Calu3 (cell line): Measurements from ENCODE around the gene TNRC6C. TPM values are rescaled to one million over a fixed set of nuclear protein-coding genes. Genes with fewer than 3 reads are reported as not detected.

ENCODE experiments used
- BruUV-seq: library from RNA; stranded (reverse); fragments of 400-500 nt; replicated peaks from 2 replicates; lab custom pipeline; 2021; lab: Mats Ljungman, UMichigan
- CTCF ChIA-PET: fragments of 300-600 bp; sonication (Branson Sonifier 250); formaldehyde crosslinking; loops from one replicate; lab custom pipeline; 2022; ENCODE audit warnings: antibody characterized with exemption; lab: Charles Lee
- DNase-seq: peaks from one replicate; pipeline ENCODE4 v3.0.0; 2022
- H3K27ac Mint-ChIP-seq: one replicate; pipeline ENCODE4 v1.8.0; 2022; ENCODE audit warnings: mixed read lengths; ENCODE audit not compliant: unreplicated experiment
- H3K27me3 Mint-ChIP-seq: one replicate; pipeline ENCODE4 v1.8.0; 2022; ENCODE audit warnings: mixed read lengths; ENCODE audit not compliant: unreplicated experiment
- H3K36me3 Mint-ChIP-seq: one replicate; pipeline ENCODE4 v1.8.0; 2022; ENCODE audit warnings: mild to moderate bottlenecking, moderate library complexity, mixed read lengths; ENCODE audit not compliant: insufficient read depth, unreplicated experiment
- H3K4me1 Mint-ChIP-seq: one replicate; pipeline ENCODE4 v1.8.0; 2022; ENCODE audit warnings: mild to moderate bottlenecking, low read depth, mixed read lengths; ENCODE audit not compliant: unreplicated experiment
- H3K4me3 Mint-ChIP-seq: one replicate; pipeline ENCODE4 v1.8.0; 2022; ENCODE audit warnings: mild to moderate bottlenecking, low read depth, moderate library complexity, mixed read lengths; ENCODE audit not compliant: unreplicated experiment
- H3K9me3 Mint-ChIP-seq: one replicate; pipeline ENCODE4 v1.8.0; 2022; ENCODE audit warnings: low read depth, mixed read lengths; ENCODE audit not compliant: unreplicated experiment
- intact Hi-C: fragments of 100-400 bp; cut with micrococcal nuclease; formaldehyde crosslinking; loops from one replicate; pipeline ENCODE4 v1.10.0; 2022; ENCODE audit not compliant: unreplicated experiment
- total RNA-seq: library from RNA; stranded (reverse); gene quantifications from 2 replicates; pipeline ENCODE4 v1.2.3, GENCODE V29; 2022
- TF ChIP-seq, protein P1 (sequence below): fragments of 200-600 bp; IDR thresholded peaks from one replicate; pipeline ENCODE4 v1.8.0; 2022; ENCODE audit warnings: antibody characterized with exemption; ENCODE audit not compliant: unreplicated experiment

TNRC6C gene
- total RNA-seq, 1 experiment from 2014 or later: 18.2 TPM

DNA sequence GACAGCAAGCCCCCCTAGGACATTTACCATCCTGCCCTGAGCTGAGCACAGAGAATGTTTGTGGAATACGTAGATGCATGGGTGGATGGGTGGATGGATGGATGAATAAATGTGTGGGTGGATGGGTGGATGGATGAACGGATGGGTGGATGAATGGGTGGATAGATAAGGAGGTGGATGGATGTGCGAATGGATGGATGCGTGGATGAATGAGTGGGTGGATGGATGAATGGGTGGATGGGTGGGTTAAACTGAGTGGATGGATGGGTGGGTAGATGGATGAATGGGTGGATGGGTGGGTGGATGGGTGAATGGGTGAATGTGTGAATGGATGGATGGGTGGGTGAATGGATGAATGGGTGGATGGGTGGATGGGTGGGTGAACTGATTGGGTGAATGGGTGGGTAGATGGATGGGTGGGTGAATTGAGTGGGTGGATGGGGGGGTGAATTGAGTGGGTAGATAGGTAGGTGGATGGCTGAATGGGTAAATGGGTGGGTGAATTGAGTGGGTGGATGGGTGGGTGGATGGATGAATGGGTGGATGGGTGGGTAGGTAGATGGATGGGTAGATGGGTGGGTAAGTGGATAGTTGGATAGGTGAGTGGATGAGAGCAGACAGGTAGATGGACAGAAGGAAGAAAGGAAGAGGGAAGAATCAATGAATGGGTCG is 164.9 kb downstream of the TNRC6C start:
- TF ChIP-seq, protein P1, sequence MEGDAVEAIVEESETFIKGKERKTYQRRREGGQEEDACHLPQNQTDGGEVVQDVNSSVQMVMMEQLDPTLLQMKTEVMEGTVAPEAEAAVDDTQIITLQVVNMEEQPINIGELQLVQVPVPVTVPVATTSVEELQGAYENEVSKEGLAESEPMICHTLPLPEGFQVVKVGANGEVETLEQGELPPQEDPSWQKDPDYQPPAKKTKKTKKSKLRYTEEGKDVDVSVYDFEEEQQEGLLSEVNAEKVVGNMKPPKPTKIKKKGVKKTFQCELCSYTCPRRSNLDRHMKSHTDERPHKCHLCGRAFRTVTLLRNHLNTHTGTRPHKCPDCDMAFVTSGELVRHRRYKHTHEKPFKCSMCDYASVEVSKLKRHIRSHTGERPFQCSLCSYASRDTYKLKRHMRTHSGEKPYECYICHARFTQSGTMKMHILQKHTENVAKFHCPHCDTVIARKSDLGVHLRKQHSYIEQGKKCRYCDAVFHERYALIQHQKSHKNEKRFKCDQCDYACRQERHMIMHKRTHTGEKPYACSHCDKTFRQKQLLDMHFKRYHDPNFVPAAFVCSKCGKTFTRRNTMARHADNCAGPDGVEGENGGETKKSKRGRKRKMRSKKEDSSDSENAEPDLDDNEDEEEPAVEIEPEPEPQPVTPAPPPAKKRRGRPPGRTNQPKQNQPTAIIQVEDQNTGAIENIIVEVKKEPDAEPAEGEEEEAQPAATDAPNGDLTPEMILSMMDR: no peak
- BruUV-seq: no TSS peak
- DNase-seq: no peak
- Mint-ChIP-seq H3K27me3 (no peaks in the 10 kb centered on the region), H3K9me3 (no peaks in the 10 kb centered on the region), H3K4me3 (no peak overlapping the region), H3K27ac (no peak overlapping the region), H3K36me3 (peaks cover 53% of the 10 kb centered on the region), H3K4me1 (no peaks in the 10 kb centered on the region)
- CTCF ChIA-PET: no interaction called here
- intact Hi-C loops: no loop called here

DNA sequence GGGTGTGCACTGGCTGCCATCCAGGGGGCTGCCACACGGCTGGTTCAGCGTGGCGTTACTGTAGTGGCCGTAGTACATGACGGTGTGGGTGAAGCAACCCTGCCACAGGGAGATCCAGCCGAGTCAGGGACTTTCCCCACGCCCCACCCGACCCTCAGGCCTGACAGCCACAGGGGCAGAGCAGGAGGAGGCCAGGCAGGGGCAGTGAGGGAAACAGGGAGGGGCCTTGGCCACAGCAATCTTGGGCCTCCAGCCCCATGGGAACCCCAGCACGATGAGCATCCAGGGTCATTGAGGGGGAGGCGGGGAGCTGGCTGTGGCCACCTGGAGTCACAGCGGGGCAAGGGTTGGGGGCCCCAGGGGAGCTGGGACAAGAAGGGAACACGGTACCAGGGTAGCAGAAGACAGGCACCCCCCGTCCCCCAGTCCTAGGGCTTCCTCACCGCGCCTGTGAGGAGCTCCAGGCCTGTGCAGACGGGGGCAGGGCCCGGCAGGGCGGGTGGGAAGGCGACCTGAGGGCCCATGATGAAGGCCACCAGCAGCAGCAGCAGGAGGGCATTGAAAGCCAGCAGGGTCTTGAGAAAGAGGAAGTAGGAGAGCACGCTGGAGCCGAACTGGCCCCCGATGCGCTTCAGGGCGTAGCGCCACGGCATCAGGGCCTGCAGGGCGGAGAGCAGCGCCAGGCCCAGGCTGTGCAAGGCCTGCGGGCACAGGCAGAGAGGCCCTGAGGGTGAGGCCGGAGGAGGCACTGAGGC is 165.8 kb downstream of the TNRC6C start:
- CTCF ChIA-PET: no interaction called here
- DNase-seq: no peak
- Mint-ChIP-seq H3K36me3 (peaks cover 61% of the 10 kb centered on the region), H3K4me3 (no peak overlapping the region), H3K27me3 (no peaks in the 10 kb centered on the region), H3K27ac (no peak overlapping the region), H3K4me1 (peaks cover 6% of the 10 kb centered on the region), H3K9me3 (no peaks in the 10 kb centered on the region)
- TF ChIP-seq, protein P1: no peak
- no TSS peak for BruUV-seq
- intact Hi-C loops: no loop called here

DNA sequence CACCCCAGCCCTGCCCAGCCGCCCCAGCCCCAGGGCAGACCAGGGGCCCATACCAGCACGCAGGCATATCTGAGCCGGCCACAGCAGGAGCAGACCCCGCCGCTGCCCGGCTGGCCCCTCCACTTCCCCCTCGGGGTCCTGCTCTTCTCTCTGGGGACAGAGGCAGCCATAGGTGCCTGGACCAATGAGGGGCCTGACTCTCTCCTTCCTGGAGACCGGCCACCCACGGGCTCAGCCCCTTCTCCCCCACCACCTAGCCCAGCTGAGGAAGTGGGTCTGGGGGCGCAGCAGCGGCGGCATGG is 166.3 kb downstream of the TNRC6C start:
- Mint-ChIP-seq H3K36me3 (peaks cover 66% of the 10 kb centered on the region), H3K4me1 (peaks cover 11% of the 10 kb centered on the region), H3K4me3 (no peak overlapping the region), H3K9me3 (no peaks in the 10 kb centered on the region), H3K27ac (no peak overlapping the region), H3K27me3 (no peaks in the 10 kb centered on the region)
- no TSS peak for BruUV-seq
- DNase-seq: no peak
- intact Hi-C loops: no loop called here
- CTCF ChIA-PET: no interaction called here
- TF ChIP-seq, protein P1: no peak

DNA sequence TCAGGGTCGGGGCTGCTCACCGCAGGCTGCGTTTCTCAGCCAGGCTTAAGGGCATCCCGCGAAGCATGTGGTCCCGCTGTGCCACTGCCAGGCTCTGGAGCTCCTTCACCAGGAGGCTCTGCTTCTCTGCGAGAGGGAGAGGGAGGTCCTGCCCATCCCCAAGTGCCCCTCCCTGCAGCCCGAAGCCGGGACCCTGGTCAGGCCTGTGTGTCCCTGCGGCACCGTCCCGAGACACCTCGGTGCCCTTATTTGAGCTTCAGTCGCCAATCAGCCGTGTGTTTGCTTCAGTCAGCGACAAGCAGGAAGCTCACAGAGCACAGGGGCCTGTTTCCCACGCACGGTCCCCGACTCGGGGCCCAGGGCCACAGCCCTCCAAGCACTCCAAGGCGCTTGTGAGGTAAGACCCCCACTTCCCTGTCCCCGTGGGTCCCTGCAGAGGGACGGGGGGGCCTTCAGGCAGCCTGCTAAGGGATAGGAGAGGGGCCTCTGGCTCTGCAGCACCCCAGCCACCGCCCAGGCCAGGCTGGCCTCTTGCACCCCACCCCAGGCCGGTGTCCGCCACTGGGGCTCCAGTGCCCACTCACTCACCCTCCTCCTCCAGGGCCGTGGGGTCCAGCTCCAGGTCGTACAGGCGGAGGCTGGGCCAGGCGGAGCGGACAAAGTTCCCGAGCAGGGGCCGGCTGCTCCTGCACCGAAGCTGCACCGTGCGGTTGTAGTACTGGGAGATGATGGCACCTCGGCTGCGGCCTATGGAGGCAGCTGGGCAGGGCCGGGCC is 166.8 kb downstream of the TNRC6C start:
- CTCF ChIA-PET: no interaction called here
- intact Hi-C loops: no loop called here
- no peaks in the 10 kb centered on the region for H3K27me3 Mint-ChIP-seq

More for the DNA sequence above, 166.8 kb downstream of the TNRC6C start:
- Mint-ChIP-seq H3K9me3 (no peaks in the 10 kb centered on the region), H3K36me3 (peaks cover 65% of the 10 kb centered on the region), H3K4me1 (peaks cover 16% of the 10 kb centered on the region), H3K27ac (no peak overlapping the region), H3K4me3 (no peak overlapping the region)
- TF ChIP-seq, protein P1: no peak
- DNase-seq: no peak
- BruUV-seq: no TSS peak
